ENCODE measurements around the gene SLC35B2. TPM values are rescaled to one million over a fixed set of nuclear protein-coding genes. Genes with fewer than 3 reads are reported as not detected.

The SLC35B2 gene
- total RNA-seq, 1 donor from 2014 or later, result 23.8 TPM

GRCh38 chr6:44292661-44293365 lies 35.5 kb upstream of the SLC35B2 start:
- TF ChIP-seq CTCF (IDR thresholded peaks at IDR 0.05), result no peak
- H3K27ac ChIP-seq, result no peak overlapping the region
- H3K4me3 ChIP-seq, result no peak overlapping the region
- H3K27me3 ChIP-seq (ENCODE audit: low read depth), result peaks cover 85% of the 10 kb centered on the region
- ATAC-seq (no peak), DNase-seq (no peak)
- no peaks in the 10 kb centered on the region for H3K9me3 ChIP-seq
- H3K36me3 ChIP-seq, result no peaks in the 10 kb centered on the region
- intact Hi-C loops (cut with DNase I), result no loop called here
- peaks cover 12% of the 10 kb centered on the region for H3K4me1 ChIP-seq

GRCh38 chr6:44291841-44292240 lies 34.5 kb upstream of the SLC35B2 start:
- no peak overlapping the region for H3K4me3 ChIP-seq

GRCh38 chr6:44289726-44290260 lies 32.5 kb upstream of the SLC35B2 start:
- no peaks in the 10 kb centered on the region for H3K36me3 ChIP-seq
- no peaks in the 10 kb centered on the region for H3K9me3 ChIP-seq
- H3K27me3 ChIP-seq (ENCODE audit: low read depth), result peaks cover 65% of the 10 kb centered on the region
- H3K27ac ChIP-seq, result no peak overlapping the region
- intact Hi-C loops (cut with DNase I), result no loop called here
- TF ChIP-seq CTCF (IDR thresholded peaks at IDR 0.05), result no peak
- no peak overlapping the region for H3K4me3 ChIP-seq
- DNase-seq (no peak), ATAC-seq (no peak)
- H3K4me1 ChIP-seq, result no peaks in the 10 kb centered on the region

More at GRCh38 chr6:44291841-44292240, 34.5 kb upstream of the SLC35B2 start:
- TF ChIP-seq CTCF (IDR thresholded peaks at IDR 0.05), result no peak
- ATAC-seq (no peak), DNase-seq (no peak)
- H3K36me3 ChIP-seq, result no peaks in the 10 kb centered on the region
- peaks cover 2% of the 10 kb centered on the region for H3K4me1 ChIP-seq
- intact Hi-C loops (cut with DNase I), result no loop called here
- no peaks in the 10 kb centered on the region for H3K9me3 ChIP-seq
- H3K27me3 ChIP-seq (ENCODE audit: low read depth), result peaks cover 85% of the 10 kb centered on the region
- H3K27ac ChIP-seq, result no peak overlapping the region

GRCh38 chr6:44286747-44287146 lies 29.4 kb upstream of the SLC35B2 start:
- H3K27me3 ChIP-seq (ENCODE audit: low read depth), result peaks cover 38% of the 10 kb centered on the region
- no peaks in the 10 kb centered on the region for H3K9me3 ChIP-seq
- intact Hi-C loops (cut with DNase I), result no loop called here

GRCh38 chr6:44286285-44286565 lies 28.9 kb upstream of the SLC35B2 start:
- no peaks in the 10 kb centered on the region for H3K36me3 ChIP-seq
- DNase-seq, result no peak
- TF ChIP-seq CTCF (IDR thresholded peaks at IDR 0.05), result no peak
- H3K9me3 ChIP-seq, result no peaks in the 10 kb centered on the region
- no peak for ATAC-seq
- peaks cover 34% of the 10 kb centered on the region for H3K27me3 ChIP-seq (ENCODE audit: low read depth)
- intact Hi-C loops (cut with DNase I), result no loop called here
- H3K27ac ChIP-seq, result no peak overlapping the region
- no peaks in the 10 kb centered on the region for H3K4me1 ChIP-seq
- H3K4me3 ChIP-seq, result no peak overlapping the region

More at GRCh38 chr6:44286747-44287146, 29.4 kb upstream of the SLC35B2 start:
- ATAC-seq, result no peak
- no peak overlapping the region for H3K27ac ChIP-seq
- H3K4me3 ChIP-seq, result no peak overlapping the region
- no peaks in the 10 kb centered on the region for H3K36me3 ChIP-seq
- no peaks in the 10 kb centered on the region for H3K4me1 ChIP-seq
- DNase-seq, result no peak
- TF ChIP-seq CTCF (IDR thresholded peaks at IDR 0.05), result no peak
